Right atrium auricular region (tissue), 2 donors: ENCODE measurements around the gene BABAM2. TPM values are rescaled to one million over a fixed set of nuclear protein-coding genes. Genes with fewer than 3 reads are reported as not detected.

Experiments
- DNase-seq: peaks from one replicate; pipeline ENCODE4 v3.0.0-alpha.2; 2019; ENCODE audit warnings: low spot score
- H3K27ac ChIP-seq, 2 donors: fragments of 200-600 bp; sonication (generic); 1 replicate in 1 of 2; 2 replicates in 1 of 2; pipeline ENCODE4 v1.5.1; 2016 to 2019
- H3K27me3 ChIP-seq, 2 donors: fragments of 200-600 bp; sonication (generic); one replicate each; pipeline versions ENCODE4 v1.5.1 to v1.6.0; 2017 to 2019
- H3K36me3 ChIP-seq: fragments of 200-600 bp; sonication (generic); one replicate; pipeline ENCODE4 v1.5.1; 2016
- H3K4me1 ChIP-seq, 2 donors: fragments of 200-600 bp; sonication (generic); one replicate each; pipeline versions ENCODE4 v1.5.1 to v1.6.0; 2017 to 2019
- H3K4me3 ChIP-seq, 2 donors: fragments of 200-600 bp; sonication (generic); 1 replicate in 1 of 2; 2 replicates in 1 of 2; pipeline ENCODE4 v1.5.1; 2017 to 2019; ENCODE audit warnings: mild to moderate bottlenecking in 1 of 2, moderate library complexity in 1 of 2
- H3K9me3 ChIP-seq, 2 donors: fragments of 200-600 bp; sonication (generic); one replicate each; pipeline ENCODE4 v1.5.1; 2019
- CTCF ChIP-seq, 2 donors: fragments of 200-600 bp; sonication (generic); IDR thresholded peaks; one replicate each; pipeline ENCODE4 v1.5.1; 2019; ENCODE audit warnings: antibody characterized with exemption in 2 of 2
- total RNA-seq, 2 donors: library from RNA; depleted of rRNA; stranded (reverse); fragments of >200 nt; gene quantifications; one replicate each; pipeline ENCODE4 v1.1.0, GENCODE V29; 2016

The BABAM2 gene
- total RNA-seq, 2 donors from 2014 or later = 58.8 to 60.6 TPM

- Histone ChIP-seq H3K27me3 (no peaks in the 10 kb centered on the region), H3K9me3 (no peaks in the 10 kb centered on the region), H3K36me3 (no peaks in the 10 kb centered on the region), H3K4me1 (peaks cover 0 to 24% of the 10 kb centered on the region in 2 donors), H3K4me3 (no peak overlapping the region), H3K27ac (no peak overlapping the region)
- TF ChIP-seq CTCF (IDR thresholded peaks at IDR 0.05) = no peak
- DNase-seq = no peak
Measured at GRCh38 chr2:28325567-28326468, 435.3 kb downstream of the BABAM2 start.

GRCh38 chr2:28326469-28326805 is 435.9 kb downstream of the BABAM2 start:
- Histone ChIP-seq H3K4me3 (no peak overlapping the region), H3K36me3 (no peaks in the 10 kb centered on the region), H3K4me1 (peaks cover 0 to 24% of the 10 kb centered on the region in 2 donors), H3K9me3 (no peaks in the 10 kb centered on the region), H3K27ac (no peak overlapping the region), H3K27me3 (no peaks in the 10 kb centered on the region)
- DNase-seq = no peak
- TF ChIP-seq CTCF (IDR thresholded peaks at IDR 0.05) = no peak

DNA sequence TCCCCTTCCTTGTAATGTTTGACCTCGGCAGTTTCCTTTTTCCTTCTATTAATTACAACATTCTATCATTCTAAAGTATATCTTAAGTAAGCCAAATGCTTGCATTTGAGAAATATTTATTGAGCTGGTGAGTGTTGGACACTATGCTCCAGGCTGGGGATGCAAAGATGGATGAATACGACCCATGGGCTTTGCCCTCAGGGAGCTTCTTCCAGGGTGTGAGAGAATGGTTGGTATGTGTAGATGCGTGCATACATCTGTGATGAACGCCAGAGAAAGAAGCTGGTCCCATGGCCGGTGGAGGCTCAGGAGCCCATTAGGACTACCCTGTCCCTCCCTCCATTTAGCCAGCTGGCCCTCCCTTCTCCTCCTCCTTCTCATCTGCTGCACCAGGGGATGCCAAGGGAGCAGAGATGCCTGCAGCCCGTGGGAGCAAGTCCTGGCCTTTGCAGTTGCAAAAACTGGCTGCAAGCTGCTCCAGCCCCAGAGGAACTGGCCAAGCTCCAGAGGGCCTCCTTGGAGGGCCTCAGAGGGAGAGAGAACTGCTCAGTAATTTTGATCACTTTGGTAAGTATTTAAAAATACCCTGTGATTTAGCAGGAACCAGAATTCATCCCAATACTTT is 436.5 kb downstream of the BABAM2 start:
- H3K27me3 ChIP-seq = no peaks in the 10 kb centered on the region
- DNase-seq = no peak
- no peak for TF ChIP-seq CTCF (IDR thresholded peaks at IDR 0.05)
- H3K27ac ChIP-seq = no peak overlapping the region
- H3K36me3 ChIP-seq = no peaks in the 10 kb centered on the region
- peaks cover 0 to 24% of the 10 kb centered on the region in 2 donors for H3K4me1 ChIP-seq
- no peak overlapping the region for H3K4me3 ChIP-seq
- H3K9me3 ChIP-seq = no peaks in the 10 kb centered on the region

DNA sequence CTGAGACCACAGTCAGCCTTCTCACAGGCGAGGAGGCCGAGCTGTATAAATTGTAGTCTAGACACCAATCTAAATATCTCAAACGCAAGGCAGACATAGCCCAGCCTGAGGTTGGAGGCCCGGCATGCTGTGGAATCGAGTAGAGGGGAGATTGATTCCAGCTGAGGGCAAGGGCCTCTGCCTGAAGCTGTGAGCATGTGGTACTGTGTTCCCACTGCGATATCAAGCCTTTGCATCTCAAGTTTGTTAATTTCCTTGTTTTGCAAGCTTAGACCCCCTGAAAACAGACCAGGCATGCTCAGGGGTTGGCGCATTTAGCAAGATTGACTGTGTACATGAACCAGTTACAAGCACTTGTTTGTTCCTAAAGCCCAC is 437.0 kb downstream of the BABAM2 start:
- Histone ChIP-seq H3K4me1 (peaks cover 0 to 27% of the 10 kb centered on the region in 2 donors), H3K27ac (no peak overlapping the region)

More for the DNA sequence above, 437.0 kb downstream of the BABAM2 start:
- no peaks in the 10 kb centered on the region for H3K27me3 ChIP-seq
- no peak for DNase-seq
- TF ChIP-seq CTCF (IDR thresholded peaks at IDR 0.05) = no peak
- H3K9me3 ChIP-seq = no peaks in the 10 kb centered on the region
- no peak overlapping the region for H3K4me3 ChIP-seq
- no peaks in the 10 kb centered on the region for H3K36me3 ChIP-seq
